HG02678 (cell line): Measurements from ENCODE around the gene NID2.

Experiments used
- ATAC-seq: cut with Tn5 transposase; IDR thresholded peaks from one replicate; pipeline ENCODE4 v1.9.1; 2021; ENCODE audit warnings: mild to moderate bottlenecking, moderate library complexity; ENCODE audit not compliant: unreplicated experiment

NID2 gene, protein sequence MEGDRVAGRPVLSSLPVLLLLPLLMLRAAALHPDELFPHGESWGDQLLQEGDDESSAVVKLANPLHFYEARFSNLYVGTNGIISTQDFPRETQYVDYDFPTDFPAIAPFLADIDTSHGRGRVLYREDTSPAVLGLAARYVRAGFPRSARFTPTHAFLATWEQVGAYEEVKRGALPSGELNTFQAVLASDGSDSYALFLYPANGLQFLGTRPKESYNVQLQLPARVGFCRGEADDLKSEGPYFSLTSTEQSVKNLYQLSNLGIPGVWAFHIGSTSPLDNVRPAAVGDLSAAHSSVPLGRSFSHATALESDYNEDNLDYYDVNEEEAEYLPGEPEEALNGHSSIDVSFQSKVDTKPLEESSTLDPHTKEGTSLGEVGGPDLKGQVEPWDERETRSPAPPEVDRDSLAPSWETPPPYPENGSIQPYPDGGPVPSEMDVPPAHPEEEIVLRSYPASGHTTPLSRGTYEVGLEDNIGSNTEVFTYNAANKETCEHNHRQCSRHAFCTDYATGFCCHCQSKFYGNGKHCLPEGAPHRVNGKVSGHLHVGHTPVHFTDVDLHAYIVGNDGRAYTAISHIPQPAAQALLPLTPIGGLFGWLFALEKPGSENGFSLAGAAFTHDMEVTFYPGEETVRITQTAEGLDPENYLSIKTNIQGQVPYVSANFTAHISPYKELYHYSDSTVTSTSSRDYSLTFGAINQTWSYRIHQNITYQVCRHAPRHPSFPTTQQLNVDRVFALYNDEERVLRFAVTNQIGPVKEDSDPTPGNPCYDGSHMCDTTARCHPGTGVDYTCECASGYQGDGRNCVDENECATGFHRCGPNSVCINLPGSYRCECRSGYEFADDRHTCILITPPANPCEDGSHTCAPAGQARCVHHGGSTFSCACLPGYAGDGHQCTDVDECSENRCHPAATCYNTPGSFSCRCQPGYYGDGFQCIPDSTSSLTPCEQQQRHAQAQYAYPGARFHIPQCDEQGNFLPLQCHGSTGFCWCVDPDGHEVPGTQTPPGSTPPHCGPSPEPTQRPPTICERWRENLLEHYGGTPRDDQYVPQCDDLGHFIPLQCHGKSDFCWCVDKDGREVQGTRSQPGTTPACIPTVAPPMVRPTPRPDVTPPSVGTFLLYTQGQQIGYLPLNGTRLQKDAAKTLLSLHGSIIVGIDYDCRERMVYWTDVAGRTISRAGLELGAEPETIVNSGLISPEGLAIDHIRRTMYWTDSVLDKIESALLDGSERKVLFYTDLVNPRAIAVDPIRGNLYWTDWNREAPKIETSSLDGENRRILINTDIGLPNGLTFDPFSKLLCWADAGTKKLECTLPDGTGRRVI (N-terminal part only)

DNA sequence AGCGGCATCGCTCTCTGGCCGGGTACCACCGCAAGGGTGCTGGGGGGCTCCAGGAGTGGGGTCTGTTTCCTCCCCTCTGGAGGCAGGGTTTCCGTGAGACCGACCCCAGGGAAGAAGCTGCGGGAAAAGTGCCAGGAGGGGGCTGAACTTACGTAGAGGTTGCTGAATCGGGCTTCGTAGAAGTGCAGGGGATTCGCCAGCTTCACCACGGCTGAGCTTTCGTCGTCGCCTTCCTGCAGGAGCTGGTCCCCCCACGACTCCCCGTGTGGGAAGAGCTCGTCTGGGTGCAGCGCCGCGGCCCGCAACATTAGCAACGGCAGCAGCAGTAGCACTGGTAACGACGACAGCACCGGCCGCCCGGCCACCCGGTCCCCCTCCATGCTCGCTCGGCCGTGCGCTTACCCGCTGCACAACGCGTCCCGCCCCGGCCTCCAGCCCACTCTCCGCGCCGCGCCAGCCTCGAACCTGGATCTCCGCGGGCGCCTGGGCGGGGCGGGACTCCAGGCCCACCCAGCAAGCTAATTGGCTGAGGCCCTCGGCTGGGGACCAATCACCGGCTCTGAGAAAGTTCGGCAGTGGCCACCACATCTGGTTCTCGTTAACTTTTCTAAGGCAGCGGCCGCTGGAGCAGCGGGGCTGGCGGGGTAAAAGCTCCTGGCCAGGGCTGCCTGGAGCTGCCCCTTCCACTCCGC is at the start of gene NID2:
Gene NID2 (minus strand): TSS at position 445 of the 692 bp plus-strand sequence. CDS start 65 bp downstream, at position 380.
- ATAC-seq = no peak

DNA sequence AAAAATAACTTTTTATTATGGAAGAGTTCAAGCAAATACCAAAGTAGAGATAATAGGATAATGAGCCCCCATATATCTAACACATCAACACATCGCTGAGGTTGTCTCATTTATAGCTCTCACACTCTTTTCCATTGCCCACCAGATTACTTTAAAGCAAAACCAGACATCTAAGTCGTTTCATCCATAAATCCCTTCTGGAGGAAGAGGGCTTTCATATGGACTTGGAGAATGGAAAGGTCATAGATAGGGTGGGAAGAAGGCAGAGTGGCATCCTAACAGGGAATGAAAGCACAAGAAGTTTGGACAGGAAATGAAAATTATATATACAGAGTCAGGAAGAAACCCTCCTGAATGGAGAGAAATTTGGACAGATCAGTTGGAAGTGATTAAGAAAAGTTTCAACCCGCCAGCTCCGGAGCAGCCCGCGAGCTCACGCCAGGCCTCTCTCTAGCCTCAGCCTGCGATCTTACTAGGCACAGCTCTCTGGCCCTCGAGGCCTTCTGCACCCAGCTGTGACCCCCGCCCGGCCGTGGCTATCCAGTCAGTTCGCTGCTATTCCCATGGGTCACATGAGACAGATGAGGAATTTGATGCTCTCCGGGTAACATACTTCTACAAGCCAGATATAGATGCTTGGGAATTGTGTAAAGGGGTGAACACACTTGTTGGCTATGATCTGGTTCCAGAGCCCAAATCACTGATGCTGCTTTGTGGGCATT is 48.4 kb upstream of the NID2 start:
- ATAC-seq = no peak

DNA sequence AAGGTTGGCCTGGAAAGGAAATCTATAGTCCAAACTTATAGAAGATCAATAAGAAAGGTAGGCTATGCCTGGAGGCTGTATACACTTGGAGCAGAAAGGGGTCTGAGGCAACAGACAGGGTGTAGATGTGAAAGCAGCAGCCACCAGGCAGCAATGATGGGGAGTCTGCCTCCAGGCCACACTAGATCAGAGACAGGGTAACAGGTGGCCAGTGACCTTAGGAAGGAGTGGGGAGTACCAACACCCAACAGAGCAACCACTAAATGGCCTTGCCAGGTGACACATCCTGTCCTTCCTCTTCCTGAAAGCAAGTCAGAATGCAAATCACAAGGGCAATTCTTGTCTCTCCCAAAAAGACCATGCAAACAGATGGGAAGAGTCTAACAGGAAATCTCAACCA is 46.4 kb upstream of the NID2 start:
- ATAC-seq = no peak

- ATAC-seq = no peak
Measured at GRCh38 chr14:52112336-52113018, 43.6 kb upstream of the NID2 start.

- ATAC-seq = no peak
Measured at GRCh38 chr14:52111583-52111982, 42.7 kb upstream of the NID2 start.

GRCh38 chr14:52110441-52111086 is 41.7 kb upstream of the NID2 start:
- ATAC-seq = no peak

GRCh38 chr14:52108823-52109222 is 40.0 kb upstream of the NID2 start:
- no peak for ATAC-seq

DNA sequence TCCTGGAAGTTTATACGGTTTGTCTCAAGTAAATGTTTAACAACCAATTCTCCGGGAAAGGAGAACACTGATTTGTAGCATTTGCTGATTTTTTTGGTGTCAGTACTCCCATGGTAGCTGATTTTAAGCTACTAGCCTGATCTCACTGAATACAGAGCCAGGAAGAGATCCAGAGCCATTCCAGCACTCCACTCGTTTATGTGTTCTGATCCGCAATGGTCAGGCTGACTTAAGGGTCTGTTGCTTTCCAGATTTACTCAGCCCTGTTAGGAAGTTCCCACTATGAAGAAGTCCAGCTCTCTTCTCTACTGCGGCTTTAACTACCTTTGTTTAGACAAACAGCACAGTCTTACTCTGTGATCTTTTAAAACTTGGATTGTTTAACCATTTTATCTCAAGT is 38.0 kb upstream of the NID2 start:
- ATAC-seq = no peak

DNA sequence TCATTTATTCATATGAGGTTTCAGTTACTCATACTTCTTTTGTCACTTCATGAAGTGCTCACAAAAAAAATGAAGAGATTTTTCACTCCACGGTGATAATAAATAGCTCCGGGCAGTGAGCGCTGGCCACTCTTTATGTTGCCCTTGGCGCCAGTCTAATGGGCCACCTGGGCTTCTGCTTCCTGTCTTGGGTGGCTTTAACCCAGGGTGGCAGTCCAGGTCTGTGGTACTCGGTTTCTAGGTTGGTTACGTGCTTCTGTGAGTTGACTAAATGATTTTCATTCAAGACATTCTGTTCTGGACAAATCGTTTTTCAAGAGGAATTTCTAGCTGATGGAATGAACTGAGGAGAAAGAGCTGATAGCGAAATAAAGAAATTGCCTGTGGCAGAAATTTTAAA is 34.6 kb upstream of the NID2 start:
- ATAC-seq = no peak

DNA sequence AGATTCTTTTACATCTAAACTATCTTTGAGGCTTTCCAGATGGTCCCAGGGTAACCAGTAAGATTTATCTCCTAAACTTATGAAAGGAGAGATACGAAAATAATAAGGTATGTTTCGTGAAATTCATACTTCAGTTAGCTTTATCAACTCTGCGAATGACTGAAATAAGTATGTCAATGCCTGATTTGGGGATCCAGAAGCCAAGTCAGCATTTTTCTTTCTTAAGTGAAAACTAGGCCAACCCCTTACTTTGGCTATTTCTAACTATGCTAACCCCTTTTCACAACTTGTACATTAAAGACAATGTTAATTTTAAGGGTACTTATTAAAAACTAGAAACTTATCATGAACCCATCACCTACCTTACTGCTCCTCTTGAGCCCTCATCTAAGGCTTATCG is 26.9 kb upstream of the NID2 start:
- ATAC-seq = no peak

GRCh38 chr14:52095336-52095735 is 26.5 kb upstream of the NID2 start:
- no peak for ATAC-seq

DNA sequence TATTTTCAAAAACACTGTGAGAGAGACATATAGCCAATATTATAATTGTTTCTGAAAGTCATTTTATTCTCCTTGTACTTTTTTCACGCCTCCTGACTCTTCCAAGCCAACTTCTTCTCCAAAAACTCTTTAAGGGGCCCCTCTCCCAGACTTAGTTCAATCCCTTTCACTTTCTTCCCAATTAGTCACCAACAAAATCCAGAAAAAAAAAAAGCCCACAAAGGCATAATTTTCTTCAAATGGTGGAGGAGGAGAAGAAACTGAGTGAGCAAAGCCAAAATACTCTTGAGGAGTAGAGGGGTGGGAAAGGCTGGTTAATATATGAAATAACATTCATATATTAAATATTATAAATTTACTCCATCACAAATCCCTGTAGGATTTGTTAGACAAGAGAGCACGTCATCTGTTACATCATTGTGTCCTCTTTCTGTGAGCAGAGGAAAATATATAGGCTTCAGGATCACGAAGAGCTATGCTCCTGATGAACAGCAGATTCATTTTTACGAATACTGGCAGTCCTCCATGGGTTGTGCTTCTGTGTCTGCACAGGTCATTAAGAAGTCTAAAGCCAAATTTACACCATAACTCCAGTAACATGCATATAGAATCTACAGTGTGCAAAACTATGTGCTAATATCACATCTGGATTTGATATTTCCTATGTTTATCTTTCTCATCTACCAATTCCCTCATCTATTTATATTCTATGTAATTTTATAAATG is 25.9 kb upstream of the NID2 start:
- no peak for ATAC-seq

DNA sequence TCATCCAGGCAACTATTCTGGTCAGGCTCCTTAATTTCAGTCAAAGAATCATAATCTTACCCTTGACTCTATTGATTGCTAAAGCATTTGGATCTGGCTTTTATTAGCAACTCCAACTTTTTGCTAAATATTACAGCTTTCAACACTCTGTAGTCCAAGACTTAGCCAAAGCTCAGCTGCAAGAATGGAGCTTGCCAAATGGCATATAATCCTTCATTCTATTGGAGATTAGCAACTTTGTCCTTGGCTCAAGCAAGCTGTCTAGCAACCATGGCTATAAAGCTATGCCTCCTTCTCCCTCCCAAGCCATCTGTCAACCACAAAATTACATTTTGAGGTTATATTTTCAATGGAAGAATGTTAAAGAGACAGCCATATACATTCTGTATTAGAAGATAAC is 23.1 kb upstream of the NID2 start:
- no peak for ATAC-seq

- ATAC-seq = no peak
Measured at GRCh38 chr14:52090936-52091335, 22.1 kb upstream of the NID2 start.

DNA sequence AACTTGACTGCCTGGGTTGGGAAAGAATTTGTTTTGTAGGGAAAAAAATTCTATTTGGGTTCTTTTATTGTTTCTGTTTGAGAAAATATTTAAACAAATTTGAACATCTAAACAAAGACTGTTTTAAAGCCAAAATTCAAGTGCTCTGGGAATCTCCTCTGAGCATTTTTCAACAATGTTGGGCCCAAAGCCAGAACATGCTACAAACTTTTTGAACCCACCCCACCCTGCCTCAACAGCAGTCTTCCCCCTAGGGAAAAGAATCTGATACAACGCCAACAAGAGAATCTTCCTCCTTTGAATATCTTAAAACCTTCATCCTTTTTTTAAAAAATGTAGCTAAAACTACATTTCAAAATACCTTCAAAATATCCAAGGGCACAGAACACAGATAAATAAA is 20.4 kb upstream of the NID2 start:
- ATAC-seq = no peak

GRCh38 chr14:52086711-52087110 is 17.9 kb upstream of the NID2 start:
- ATAC-seq = no peak

DNA sequence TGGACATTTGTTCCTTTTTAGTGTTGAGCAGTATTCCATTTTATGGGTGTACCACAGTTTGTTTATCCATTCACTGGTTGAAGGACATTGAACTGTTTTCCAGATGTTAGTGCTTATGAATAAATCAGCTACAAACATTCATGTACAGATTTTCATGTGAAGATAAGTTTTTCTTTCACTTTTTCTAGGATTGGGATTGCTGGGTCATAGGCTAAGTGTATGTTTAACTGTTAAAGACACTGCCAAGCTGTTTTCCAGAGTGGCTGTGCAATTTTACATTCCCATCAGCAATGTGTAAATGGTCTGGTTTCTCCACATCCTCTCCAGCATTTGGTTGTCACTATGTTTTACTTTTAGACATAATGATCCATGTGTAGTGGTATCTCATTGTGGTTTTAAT is 14.0 kb upstream of the NID2 start:
- ATAC-seq = no peak

GRCh38 chr14:52081964-52082363 is 13.1 kb upstream of the NID2 start:
- no peak for ATAC-seq
